ENCODE data around the gene TMBIM4. TPM values are rescaled to one million over a fixed set of nuclear protein-coding genes. Genes with fewer than 3 reads are reported as not detected.

TMBIM4 gene
- total and polyA plus RNA-seq, 10 of the 15 experiments (the other 5 are each of a cell fraction or from before 2014, with no cell fraction given), result 38.8 to 341 (median 82.8) TPM

DNA sequence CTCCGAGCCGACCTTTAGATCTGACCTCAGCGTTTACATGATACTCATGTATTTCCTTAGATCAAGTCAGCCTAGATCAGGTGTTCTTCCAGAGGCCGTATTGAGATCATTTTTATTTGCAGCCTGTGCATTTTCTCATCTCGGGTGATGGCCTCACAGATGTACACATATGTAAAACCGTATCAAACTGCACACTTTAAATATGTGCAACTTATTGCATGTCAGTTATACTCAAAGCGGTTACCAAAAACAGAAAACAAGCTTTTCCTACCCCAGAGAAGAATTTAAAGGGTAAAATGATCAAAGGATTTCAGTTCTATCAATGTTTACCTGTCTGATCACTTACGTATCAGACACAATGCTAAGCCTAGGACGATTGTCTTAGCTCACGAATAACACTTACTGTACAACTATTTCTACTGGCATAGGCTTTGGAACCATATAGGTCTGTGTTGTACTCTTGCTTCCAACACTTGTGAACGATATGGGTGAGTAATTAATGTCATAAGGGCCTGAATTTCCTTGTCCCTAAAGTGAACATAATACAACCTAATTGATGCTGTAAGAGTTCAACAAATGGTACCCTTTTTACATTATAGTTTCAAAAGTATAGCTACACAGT, 38.6 kb downstream of the TMBIM4 start (continued):
- TF ChIP-seq, protein P1, sequence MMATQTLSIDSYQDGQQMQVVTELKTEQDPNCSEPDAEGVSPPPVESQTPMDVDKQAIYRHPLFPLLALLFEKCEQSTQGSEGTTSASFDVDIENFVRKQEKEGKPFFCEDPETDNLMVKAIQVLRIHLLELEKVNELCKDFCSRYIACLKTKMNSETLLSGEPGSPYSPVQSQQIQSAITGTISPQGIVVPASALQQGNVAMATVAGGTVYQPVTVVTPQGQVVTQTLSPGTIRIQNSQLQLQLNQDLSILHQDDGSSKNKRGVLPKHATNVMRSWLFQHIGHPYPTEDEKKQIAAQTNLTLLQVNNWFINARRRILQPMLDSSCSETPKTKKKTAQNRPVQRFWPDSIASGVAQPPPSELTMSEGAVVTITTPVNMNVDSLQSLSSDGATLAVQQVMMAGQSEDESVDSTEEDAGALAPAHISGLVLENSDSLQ (IDR thresholded peaks at IDR 0.05), result no peak
- TF ChIP-seq WRNIP1 (IDR thresholded peaks at IDR 0.05; ENCODE audit: borderline replicate concordance, low read depth, low read length) (no peak), POU2F2 (IDR thresholded peaks at IDR 0.05; ENCODE audit: borderline replicate concordance, low read depth, low read length) (no peak), SIX5 (IDR thresholded peaks at IDR 0.05; ENCODE audit: low read depth, low read length, severe bottlenecking) (no peak), CBFB (IDR thresholded peaks at IDR 0.05; ENCODE audit: low read depth) (no peak), NFYB (IDR thresholded peaks at IDR 0.05; ENCODE audit: insufficient read depth, low read depth, low read length) (no peak)

DNA sequence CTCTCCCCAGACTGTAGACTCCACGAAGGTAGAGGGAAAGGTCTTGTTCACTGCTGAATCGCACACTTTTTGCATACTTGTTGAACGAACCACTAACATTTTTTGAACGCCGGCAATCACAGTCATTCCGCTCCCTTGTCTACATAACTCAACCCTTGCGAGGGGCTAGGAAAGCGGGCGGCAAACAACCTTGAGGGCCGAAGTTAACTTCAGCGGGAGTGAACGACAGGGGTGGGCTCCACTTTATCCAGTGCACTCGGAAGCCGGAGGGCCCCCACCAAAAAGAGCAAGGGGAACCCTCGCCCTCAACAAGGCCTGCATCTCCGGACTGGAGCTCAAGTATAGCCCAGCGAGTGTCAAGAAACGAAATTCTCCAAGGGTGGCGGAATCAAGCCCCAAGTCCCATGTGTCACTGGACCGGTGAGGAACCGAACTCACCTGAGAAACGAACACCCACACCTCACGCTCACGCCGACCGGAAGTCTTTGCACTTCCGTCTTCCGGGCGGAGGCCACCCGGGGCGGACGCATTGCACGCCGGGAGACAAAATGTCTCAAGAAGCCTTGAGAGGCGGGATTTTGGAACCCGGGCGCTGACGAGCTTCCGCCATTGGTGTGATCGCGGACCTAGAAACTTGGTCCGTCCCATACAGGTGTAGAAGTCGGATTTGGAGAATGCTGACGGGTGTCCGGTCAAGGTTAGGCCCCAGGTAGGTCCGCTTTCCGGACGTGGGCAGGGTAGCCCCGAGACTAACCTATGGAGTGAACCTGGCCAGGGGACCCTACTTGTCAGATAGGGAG, 39.3 kb downstream of the TMBIM4 start, which contains the start of gene LLPH:
LLPH (minus strand) TSS at position 484 of the 800 bp plus-strand sequence. CDS start 1,644 bp downstream, outside the sequence.
- peak; percentile 99 for FAIRE-seq
- peaks cover 45% of the 10 kb centered on the region for H3K79me2 ChIP-seq (ENCODE audit: control insufficient read depth, insufficient read depth, low read length)
- TF ChIP-seq LARP7 (IDR thresholded peaks at IDR 0.05) (peak; percentile 19; the same call in 1 of the 2 replicates), RELA (IDR thresholded peaks at IDR 0.05; ENCODE audit: borderline replicate concordance, partially characterized antibody) (peak; percentile 20), KAT2A (conservative IDR thresholded peaks at IDR 0.05; ENCODE audit: control insufficient read depth, low read depth, low read length) (no peak), DPF2 (IDR thresholded peaks at IDR 0.05) (no peak), SIX5 (IDR thresholded peaks at IDR 0.05; ENCODE audit: low read depth, low read length, severe bottlenecking) (peak; percentile 63), CBFB (IDR thresholded peaks at IDR 0.05; ENCODE audit: low read depth) (peak; percentile 67), POU2F2 (IDR thresholded peaks at IDR 0.05; ENCODE audit: borderline replicate concordance, low read depth, low read length) (peak; percentile 71; the same call in 2 of the 3 replicates), FOXM1 (IDR thresholded peaks at IDR 0.05; ENCODE audit: low read depth, low read length) (no peak)
- TF ChIP-seq, protein P2, sequence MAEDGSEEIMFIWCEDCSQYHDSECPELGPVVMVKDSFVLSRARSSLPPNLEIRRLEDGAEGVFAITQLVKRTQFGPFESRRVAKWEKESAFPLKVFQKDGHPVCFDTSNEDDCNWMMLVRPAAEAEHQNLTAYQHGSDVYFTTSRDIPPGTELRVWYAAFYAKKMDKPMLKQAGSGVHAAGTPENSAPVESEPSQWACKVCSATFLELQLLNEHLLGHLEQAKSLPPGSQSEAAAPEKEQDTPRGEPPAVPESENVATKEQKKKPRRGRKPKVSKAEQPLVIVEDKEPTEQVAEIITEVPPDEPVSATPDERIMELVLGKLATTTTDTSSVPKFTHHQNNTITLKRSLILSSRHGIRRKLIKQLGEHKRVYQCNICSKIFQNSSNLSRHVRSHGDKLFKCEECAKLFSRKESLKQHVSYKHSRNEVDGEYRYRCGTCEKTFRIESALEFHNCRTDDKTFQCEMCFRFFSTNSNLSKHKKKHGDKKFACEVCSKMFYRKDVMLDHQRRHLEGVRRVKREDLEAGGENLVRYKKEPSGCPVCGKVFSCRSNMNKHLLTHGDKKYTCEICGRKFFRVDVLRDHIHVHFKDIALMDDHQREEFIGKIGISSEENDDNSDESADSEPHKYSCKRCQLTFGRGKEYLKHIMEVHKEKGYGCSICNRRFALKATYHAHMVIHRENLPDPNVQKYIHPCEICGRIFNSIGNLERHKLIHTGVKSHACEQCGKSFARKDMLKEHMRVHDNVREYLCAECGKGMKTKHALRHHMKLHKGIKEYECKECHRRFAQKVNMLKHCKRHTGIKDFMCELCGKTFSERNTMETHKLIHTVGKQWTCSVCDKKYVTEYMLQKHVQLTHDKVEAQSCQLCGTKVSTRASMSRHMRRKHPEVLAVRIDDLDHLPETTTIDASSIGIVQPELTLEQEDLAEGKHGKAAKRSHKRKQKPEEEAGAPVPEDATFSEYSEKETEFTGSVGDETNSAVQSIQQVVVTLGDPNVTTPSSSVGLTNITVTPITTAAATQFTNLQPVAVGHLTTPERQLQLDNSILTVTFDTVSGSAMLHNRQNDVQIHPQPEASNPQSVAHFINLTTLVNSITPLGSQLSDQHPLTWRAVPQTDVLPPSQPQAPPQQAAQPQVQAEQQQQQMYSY (CRISPR knock-in tag; IDR thresholded peaks at IDR 0.05), result no peak
- TF ChIP-seq, protein P3, sequence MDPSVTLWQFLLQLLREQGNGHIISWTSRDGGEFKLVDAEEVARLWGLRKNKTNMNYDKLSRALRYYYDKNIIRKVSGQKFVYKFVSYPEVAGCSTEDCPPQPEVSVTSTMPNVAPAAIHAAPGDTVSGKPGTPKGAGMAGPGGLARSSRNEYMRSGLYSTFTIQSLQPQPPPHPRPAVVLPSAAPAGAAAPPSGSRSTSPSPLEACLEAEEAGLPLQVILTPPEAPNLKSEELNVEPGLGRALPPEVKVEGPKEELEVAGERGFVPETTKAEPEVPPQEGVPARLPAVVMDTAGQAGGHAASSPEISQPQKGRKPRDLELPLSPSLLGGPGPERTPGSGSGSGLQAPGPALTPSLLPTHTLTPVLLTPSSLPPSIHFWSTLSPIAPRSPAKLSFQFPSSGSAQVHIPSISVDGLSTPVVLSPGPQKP (IDR thresholded peaks at IDR 0.05; ENCODE audit: low read depth, low read length), result peak; percentile 83

More for the DNA sequence above, 39.3 kb downstream of the TMBIM4 start, which contains the start of gene LLPH:
- ChIA-PET SMC1A (ENCODE audit: uncharacterized antibody, unreplicated experiment) (interaction anchor here (0.7 to 2.5 kb wide), 15 partner anchors 9 to 553 kb away, joined by 3 to 16 read pairs (median 3); partner anchors contain the start of genes HELB, IRAK3 and TMBIM4), CTCF (interaction anchor here (0.6 to 1.9 kb wide), 12 partner anchors 10 to 528 kb away, joined by 3 to 9 read pairs (median 3); partner anchors contain the start of genes HELB and TMBIM4), RAD21 (ENCODE audit: unreplicated experiment) (interaction anchor here (0.7 to 1.9 kb wide), 9 partner anchors 10 to 139 kb away, joined by 3 to 9 read pairs (median 4); partner anchors contain the start of gene TMBIM4), POLR2A (interaction anchor here (0.6 to 1.7 kb wide), 9 partner anchors 8 to 172 kb away, joined by 3 to 12 read pairs (median 4); partner anchors contain the start of genes HELB and TMBIM4)
- H2AFZ ChIP-seq (ENCODE audit: control insufficient read depth, low read depth, low read length), result peak within 1 kb of the TSS; percentile 70
- H3K9ac ChIP-seq (ENCODE audit: control insufficient read depth, insufficient read depth, low read length), result peak within 1 kb of the TSS; percentile 97
- H3K36me3 ChIP-seq (ENCODE audit: control insufficient read depth in 2 of 2, insufficient read depth in 2 of 2, low read length in 1 of 2), result peaks cover 0 to 11% of the 10 kb centered on the region in 2 experiments; a peak in 2 of 4 replicates
- ATAC-seq (peak; percentile 97), DNase-seq (ENCODE audit: low read depth, low spot score) (peak; percentile 57)
- H4K20me1 ChIP-seq (ENCODE audit: control insufficient read depth, insufficient read depth), result no peaks in the 10 kb centered on the region
- peak within 1 kb of the TSS; percentile 99 for H3K4me2 ChIP-seq (ENCODE audit: control insufficient read depth, insufficient read depth)
- peaks cover 9% of the 10 kb centered on the region for H3K4me1 ChIP-seq (ENCODE audit: control insufficient read depth, insufficient read depth, low read length)
- H3K27ac ChIP-seq (ENCODE audit: control insufficient read depth, insufficient read depth), result peak within 1 kb of the TSS; percentile 88
- in situ Hi-C loops (cut with MboI) (no loop called here), intact Hi-C loops (cut with micrococcal nuclease; ENCODE audit: unreplicated experiment) (loop anchor here (1.0 kb wide), 1 partner anchor 39 kb away; the partner anchor contains the start of gene TMBIM4)
- WGBS (ENCODE audit: insufficient coverage, insufficient replicate concordance, low lambda C conversion rate, missing lambda C conversion rate), result 1% methylated on average over 49 of the region's 49 CpGs
- no peaks in the 10 kb centered on the region for H3K27me3 ChIP-seq (replicated peaks in 1 of 2; ENCODE audit: control insufficient read depth in 2 of 2, insufficient read depth in 2 of 2, low read length in 1 of 2)
- BruUV-seq (replicated peaks), result TSS peak; percentile 82
- H3K9me3 ChIP-seq (replicated peaks; ENCODE audit: control insufficient read depth, insufficient read depth, low read length), result no peaks in the 10 kb centered on the region; the same call in 2 of the 3 replicates
- H3K4me3 ChIP-seq, result peak within 1 kb of the TSS; percentile 92

All from GM12878 (cell line).